Stimulated activated CD8-positive, alpha-beta memory T cell treated with anti-CD3 and anti-CD28 coated beads, Interleukin-4, amount 100 ng/mL, for 24 hours (primary cell): ENCODE results near the gene TTC21B.

Source experiments
- DNase-seq: peaks from one replicate; pipeline ENCODE4 v3.0.0-alpha.2; 2020; ENCODE audit warnings: low read depth

Gene TTC21B

DNA sequence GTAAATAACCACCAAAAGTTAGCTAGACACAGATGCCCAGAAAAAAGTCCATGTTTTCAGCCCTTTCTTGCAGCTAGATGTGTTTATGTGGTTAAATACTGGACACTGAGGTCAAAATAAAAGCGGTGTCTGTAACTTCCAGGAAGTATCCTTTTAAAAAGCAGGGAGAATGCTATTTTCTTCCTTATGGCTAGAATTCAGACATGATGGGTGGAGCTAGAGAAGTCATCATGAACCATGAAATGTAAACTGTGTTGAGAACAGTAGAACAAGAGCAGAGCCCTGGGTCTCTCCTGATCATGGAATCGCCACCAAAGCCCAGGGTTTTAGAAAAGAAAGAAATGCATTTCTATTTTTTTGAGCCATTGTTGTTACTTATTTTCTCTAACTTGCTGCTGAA lies 118.2 kb downstream of the TTC21B start:
- no peak for DNase-seq

DNA sequence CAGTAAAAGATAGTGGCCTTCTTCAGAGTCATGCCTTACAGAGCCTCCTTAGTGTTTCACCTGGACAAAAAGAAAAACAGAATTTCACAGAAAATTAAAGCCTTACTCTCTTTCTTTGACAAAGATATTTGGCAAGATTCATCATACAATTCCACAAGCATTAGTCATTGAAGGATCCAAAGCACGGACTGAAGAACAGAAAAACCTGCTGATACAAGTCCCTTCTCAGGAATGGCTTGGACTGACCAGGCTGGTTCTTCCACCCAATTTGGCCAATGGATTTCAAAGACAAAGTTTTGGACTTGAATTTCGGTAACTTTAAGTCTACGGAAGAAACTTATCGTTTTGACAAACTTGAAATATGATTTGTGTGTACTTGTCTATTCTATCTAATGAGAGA lies 120.4 kb downstream of the TTC21B start:
- no peak for DNase-seq

- DNase-seq: no peak
Measured at GRCh38 chr2:165827921-165828276, 125.7 kb downstream of the TTC21B start.

DNA sequence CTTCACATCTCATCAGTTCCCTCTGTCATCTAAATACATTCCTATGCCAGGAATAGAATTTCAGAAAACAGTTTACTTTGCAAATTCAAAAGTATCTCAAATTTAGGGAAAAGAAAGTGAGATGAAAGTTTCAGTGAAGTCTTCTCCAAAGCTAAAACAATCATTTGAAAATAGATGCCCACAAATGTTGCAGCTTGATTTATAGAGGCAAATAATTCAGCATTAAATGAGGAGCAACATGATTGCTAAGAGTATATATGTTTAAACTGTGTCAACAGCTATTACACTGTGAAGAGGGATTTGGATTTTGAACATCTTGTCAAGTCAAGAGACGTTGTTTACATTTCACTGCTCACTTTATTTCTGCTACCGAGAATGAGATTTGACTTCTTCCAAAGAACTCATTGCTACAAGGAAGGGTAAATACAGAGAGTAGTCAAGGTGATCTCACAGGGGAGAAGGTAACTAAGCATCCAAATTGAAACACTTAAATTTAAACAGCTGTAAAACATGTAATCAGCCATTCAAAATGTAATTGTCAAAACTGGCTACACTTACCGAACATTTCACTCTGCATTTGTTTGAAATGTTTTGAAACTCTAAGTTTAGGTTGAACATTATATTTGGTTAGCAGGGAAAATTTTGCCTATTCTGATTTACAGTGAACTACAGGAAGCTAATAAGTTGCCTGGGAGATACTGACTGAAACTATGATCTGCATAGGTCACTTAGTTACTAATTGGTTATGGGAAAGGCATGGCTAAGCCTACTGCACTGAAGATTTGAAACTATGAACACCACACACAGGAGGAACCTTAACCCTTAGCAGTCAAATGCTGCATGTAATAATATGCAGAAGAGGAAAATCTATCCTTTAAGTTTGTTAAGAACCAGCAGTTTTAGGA lies 126.3 kb downstream of the TTC21B start:
- no peak for DNase-seq

DNA sequence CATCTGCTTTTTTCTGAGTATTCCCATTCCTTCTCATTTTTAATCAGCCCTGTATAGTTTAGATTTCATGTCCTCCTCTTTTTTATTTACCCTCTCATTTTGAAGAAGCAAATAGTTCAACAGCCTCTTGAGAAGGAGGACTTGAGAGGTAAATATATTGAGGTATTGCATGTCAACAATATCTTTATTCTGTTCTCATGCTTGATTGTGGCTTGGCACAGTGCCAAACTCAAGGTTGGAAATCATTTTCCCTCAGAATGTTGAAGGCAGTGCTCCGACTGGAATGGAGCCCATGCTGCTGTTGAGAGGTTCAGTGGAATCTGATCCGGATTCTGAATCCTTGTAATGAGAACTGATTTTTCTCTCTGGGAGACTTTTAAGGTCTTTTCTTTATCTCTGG lies 128.5 kb downstream of the TTC21B start:
- no peak for DNase-seq
